K562 (cell line): ENCODE measurements around the gene KNSTRN. TPM values are rescaled to one million over a fixed set of nuclear protein-coding genes. Genes with fewer than 3 reads are reported as not detected.

Experiments
- ARID2 ChIP-seq: fragments of 450-650 bp; IDR thresholded peaks from 2 replicates; pipeline ENCODE4 v1.6.1; 2017; ENCODE audit warnings: antibody characterized with exemption, mild to moderate bottlenecking
- DIDO1 ChIP-seq: fragments of 450-650 bp; IDR thresholded peaks from 2 replicates; pipeline ENCODE4 v1.6.1; 2016; ENCODE audit warnings: low read depth, missing biosample characterization, missing genetic modification characterization
- GTF3C2 ChIP-seq: IDR thresholded peaks from 3 replicates; pipeline ENCODE4 v1.6.1; 2011; ENCODE audit warnings: borderline replicate concordance, mild to moderate bottlenecking, moderate library complexity; ENCODE audit not compliant: insufficient read length; ENCODE audit errors: extremely low read depth
- HNRNPL ChIP-seq: fragments of 200-400 bp; formaldehyde crosslinking; IDR thresholded peaks from 2 replicates; pipeline ENCODE4 v1.6.1; 2017; ENCODE audit warnings: low read depth, mild to moderate bottlenecking, low read length
- NCOR1 ChIP-seq: fragments of 450-650 bp; IDR thresholded peaks from 2 replicates; pipeline ENCODE4 v1.6.1; 2016; ENCODE audit warnings: mild to moderate bottlenecking, moderate library complexity
- NFATC3 ChIP-seq: fragments of 450-650 bp; IDR thresholded peaks from 2 replicates; pipeline ENCODE4 v1.6.1; 2017; ENCODE audit warnings: mild to moderate bottlenecking
- NFE2 ChIP-seq: IDR thresholded peaks from 2 replicates; pipeline ENCODE4 v1.6.1; 2014; ENCODE audit warnings: antibody characterized with exemption, low read depth
- NFIX ChIP-seq: fragments of 250-450 bp; sonication (Bioruptor Pico); IDR thresholded peaks from 2 replicates; pipeline ENCODE4 v1.4.0; 2020; ENCODE audit warnings: low read depth, mild to moderate bottlenecking, moderate library complexity
- NR2C1 ChIP-seq, 2 experiments: fragments of 450-650 bp; IDR thresholded peaks; 2 replicates each; pipeline ENCODE4 v1.6.1; 2017; ENCODE audit warnings: mild to moderate bottlenecking in 2 of 2, antibody characterized with exemption in 1 of 2, inconsistent platforms in 1 of 2, missing compliant biosample characterization in 1 of 2, missing genetic modification characterization in 1 of 2
- PML ChIP-seq: IDR thresholded peaks from 2 replicates; pipeline ENCODE4 v1.6.1; 2012; ENCODE audit warnings: low read length, inconsistent platforms
- POU5F1 ChIP-seq: fragments of 150-350 bp; IDR thresholded peaks from 2 replicates; pipeline ENCODE4 v1.6.1; 2014; ENCODE audit warnings: borderline replicate concordance, low read length, low read depth, mild to moderate bottlenecking; ENCODE audit not compliant: partially characterized antibody
- SP2 ChIP-seq: IDR thresholded peaks from 2 replicates; pipeline ENCODE4 v1.6.1; 2011; ENCODE audit warnings: mild to moderate bottlenecking, low read depth, low read length, moderate library complexity; ENCODE audit not compliant: poor library complexity, severe bottlenecking; ENCODE audit errors: extremely low read depth
- THAP12 ChIP-seq: fragments of 250-450 bp; sonication (Bioruptor Pico); IDR thresholded peaks from 2 replicates; pipeline ENCODE4 v1.9.0; 2021; ENCODE audit warnings: mild to moderate bottlenecking, inconsistent platforms
- XRCC4 ChIP-seq: IDR thresholded peaks from one replicate; pipeline ENCODE4 v1.6.1; 2011; ENCODE audit not compliant: insufficient read depth, insufficient read length; ENCODE audit errors: extremely low read depth
- ZNF311 ChIP-seq: fragments of 250-450 bp; sonication (Bioruptor Pico); IDR thresholded peaks from 2 replicates; pipeline ENCODE4 v1.4.0; 2020; ENCODE audit warnings: mild to moderate bottlenecking, moderate library complexity
- ZNF431 ChIP-seq: sonication (generic); formaldehyde crosslinking; IDR thresholded peaks from 2 replicates; pipeline ENCODE4 v1.8.0; 2022; ENCODE audit warnings: mild to moderate bottlenecking, missing genetic modification reagents
- ZNF518B ChIP-seq: fragments of 250-450 bp; sonication (Bioruptor Pico); IDR thresholded peaks from 2 replicates; pipeline ENCODE4 v1.5.0; 2021; ENCODE audit warnings: mild to moderate bottlenecking, moderate library complexity
- ZNF780A ChIP-seq: fragments of 250-450 bp; sonication (Bioruptor Pico); IDR thresholded peaks from 2 replicates; pipeline ENCODE4 v1.5.0; 2021; ENCODE audit warnings: mild to moderate bottlenecking
- polyA plus RNA-seq, 8 experiments: library from polyadenylated mRNA; depleted of rRNA in 4 of 8; stranded (reverse) in 5 of 8; unstranded in 3 of 8; fragments of >200 nt; fragmentation: Nextera tagmentation in 2 of 8; fragmentation: Illumina TruSeq in 1 of 8; extraction: Ambion mirVana in 2 of 8; extraction: Trizol in 1 of 8; gene quantifications; 2 replicates each; pipeline versions ENCODE4 v1.2.1 to v1.2.3, GENCODE V29; 2011 to 2014; ENCODE audit warnings: inconsistent platforms in 1 of 8, missing spikeins in 1 of 8
- total RNA-seq, 7 experiments: library from RNA; depleted of rRNA in 6 of 7; stranded (reverse); fragments of >200 nt in 6 of 7; fragmentation: Illumina TruSeq in 2 of 7; extraction: Trizol in 2 of 7; gene quantifications; 2 replicates each; pipeline versions ENCODE4 v1.2.1 to v1.2.3, GENCODE V29; 2011 to 2021; ENCODE audit warnings: low replicate concordance in 1 of 7
- TF ChIP-seq, protein P1 (sequence below): fragments of 450-650 bp; IDR thresholded peaks from 2 replicates; pipeline ENCODE4 v1.6.1; 2016; ENCODE audit warnings: borderline replicate concordance

KNSTRN gene
- total and polyA plus RNA-seq, 9 of the 15 experiments (the other 6 are each of a cell fraction or from before 2014, with no cell fraction given): 48.7 to 88.2 (median 66.3) TPM

DNA sequence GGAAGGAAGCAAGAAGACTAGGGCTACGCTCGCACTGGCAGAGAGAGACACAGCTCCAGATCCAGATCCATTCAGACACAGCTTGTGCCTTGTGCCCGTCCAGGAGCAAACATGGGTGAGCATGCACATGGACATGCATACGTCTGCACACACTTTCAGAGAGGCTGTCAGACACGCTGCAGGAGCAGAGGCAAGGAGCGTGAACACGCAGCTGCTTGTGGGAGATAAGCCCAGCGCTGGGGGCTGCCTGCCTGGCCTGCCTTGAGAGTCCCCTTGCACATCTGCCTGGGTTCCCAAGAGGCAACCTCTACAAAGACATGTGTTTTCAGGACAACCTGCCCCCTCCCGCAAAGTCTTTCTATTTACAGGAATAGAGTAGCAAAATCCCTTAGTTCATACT is 44.7 kb downstream of the KNSTRN start (continued):
- TF ChIP-seq, protein P1, sequence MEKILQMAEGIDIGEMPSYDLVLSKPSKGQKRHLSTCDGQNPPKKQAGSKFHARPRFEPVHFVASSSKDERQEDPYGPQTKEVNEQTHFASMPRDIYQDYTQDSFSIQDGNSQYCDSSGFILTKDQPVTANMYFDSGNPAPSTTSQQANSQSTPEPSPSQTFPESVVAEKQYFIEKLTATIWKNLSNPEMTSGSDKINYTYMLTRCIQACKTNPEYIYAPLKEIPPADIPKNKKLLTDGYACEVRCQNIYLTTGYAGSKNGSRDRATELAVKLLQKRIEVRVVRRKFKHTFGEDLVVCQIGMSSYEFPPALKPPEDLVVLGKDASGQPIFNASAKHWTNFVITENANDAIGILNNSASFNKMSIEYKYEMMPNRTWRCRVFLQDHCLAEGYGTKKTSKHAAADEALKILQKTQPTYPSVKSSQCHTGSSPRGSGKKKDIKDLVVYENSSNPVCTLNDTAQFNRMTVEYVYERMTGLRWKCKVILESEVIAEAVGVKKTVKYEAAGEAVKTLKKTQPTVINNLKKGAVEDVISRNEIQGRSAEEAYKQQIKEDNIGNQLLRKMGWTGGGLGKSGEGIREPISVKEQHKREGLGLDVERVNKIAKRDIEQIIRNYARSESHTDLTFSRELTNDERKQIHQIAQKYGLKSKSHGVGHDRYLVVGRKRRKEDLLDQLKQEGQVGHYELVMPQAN: peak; percentile 54; the same call in 1 of the 2 replicates
- TF ChIP-seq NFE2 (no peak), ZNF518B (no peak), XRCC4 (no peak), ZNF780A (CRISPR knock-in tag) (no peak), POU5F1 (no peak), DIDO1 (no peak), SP2 (no peak), NCOR1 (peak; percentile 85), NFIX (CRISPR knock-in tag) (no peak), ZNF431 (CRISPR knock-in tag) (no peak), THAP12 (CRISPR knock-in tag) (no peak), ZNF311 (no peak), GTF3C2 (no peak), ARID2 (no peak), HNRNPL (no peak), NR2C1 (IDR thresholded peaks at IDR 0.05) (no peak), NR2C1 (tag; IDR thresholded peaks at IDR 0.05) (no peak), NFATC3 (no peak), PML (peak; percentile 40; the same call in 1 of the 2 replicates)
